ENCODE data around the gene KIF17. TPM values are rescaled to one million over a fixed set of nuclear protein-coding genes. Genes with fewer than 3 reads are reported as not detected.

KIF17 gene
- total and polyA plus RNA-seq, 2 of the 8 experiments (the other 6 are each of a cell fraction or from before 2014, with no cell fraction given), result 6.9 to 10.4 TPM

DNA sequence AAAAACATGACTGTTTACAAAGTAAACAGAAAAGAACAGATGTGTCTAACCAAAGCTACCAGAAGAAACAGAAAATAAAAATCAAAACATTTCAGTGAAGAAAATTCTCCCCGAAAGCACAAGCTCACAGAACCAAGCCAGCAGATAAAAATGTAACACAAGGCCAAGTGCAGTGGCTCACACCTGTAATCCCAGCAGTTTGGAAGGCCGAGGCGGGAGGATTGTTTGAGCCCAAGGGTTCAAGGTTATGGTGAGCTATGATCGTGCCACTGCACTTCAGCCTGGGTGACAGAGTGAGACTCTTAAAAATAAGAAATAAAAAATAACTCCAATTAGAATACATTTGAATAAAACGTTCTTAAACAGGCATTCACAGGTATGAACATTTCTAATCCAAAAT lies 37.5 kb downstream of the KIF17 start (continued):
- TF ChIP-seq, protein P1, sequence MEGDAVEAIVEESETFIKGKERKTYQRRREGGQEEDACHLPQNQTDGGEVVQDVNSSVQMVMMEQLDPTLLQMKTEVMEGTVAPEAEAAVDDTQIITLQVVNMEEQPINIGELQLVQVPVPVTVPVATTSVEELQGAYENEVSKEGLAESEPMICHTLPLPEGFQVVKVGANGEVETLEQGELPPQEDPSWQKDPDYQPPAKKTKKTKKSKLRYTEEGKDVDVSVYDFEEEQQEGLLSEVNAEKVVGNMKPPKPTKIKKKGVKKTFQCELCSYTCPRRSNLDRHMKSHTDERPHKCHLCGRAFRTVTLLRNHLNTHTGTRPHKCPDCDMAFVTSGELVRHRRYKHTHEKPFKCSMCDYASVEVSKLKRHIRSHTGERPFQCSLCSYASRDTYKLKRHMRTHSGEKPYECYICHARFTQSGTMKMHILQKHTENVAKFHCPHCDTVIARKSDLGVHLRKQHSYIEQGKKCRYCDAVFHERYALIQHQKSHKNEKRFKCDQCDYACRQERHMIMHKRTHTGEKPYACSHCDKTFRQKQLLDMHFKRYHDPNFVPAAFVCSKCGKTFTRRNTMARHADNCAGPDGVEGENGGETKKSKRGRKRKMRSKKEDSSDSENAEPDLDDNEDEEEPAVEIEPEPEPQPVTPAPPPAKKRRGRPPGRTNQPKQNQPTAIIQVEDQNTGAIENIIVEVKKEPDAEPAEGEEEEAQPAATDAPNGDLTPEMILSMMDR (IDR thresholded peaks at IDR 0.05; ENCODE audit: control extremely low read depth in 1 of 3, insufficient read depth in 1 of 3, low read depth in 1 of 3, low read length in 3 of 3), result no peak
- TF ChIP-seq NRF1 (IDR thresholded peaks at IDR 0.05; ENCODE audit: low read depth, low read length), result no peak
- TF ChIP-seq BRCA1 (IDR thresholded peaks at IDR 0.05; ENCODE audit: low read depth, low read length), result no peak
